ENCODE data around the gene NEURL2. TPM values are rescaled to one million over a fixed set of nuclear protein-coding genes. Genes with fewer than 3 reads are reported as not detected.

The NEURL2 gene
- total and polyA plus RNA-seq, 2 experiments from 2014 or later: 4.6 to 10.9 TPM

GRCh38 chr20:45938727-45939438 lies 47.9 kb upstream of the NEURL2 start:
- H3F3A ChIP-seq (replicated peaks; ENCODE audit: low read depth): peaks cover 23% of the 10 kb centered on the region; the same call in 1 of the 2 replicates
- peaks cover 25% of the 10 kb centered on the region; the same call in 1 of the 2 replicates for H3K4me1 ChIP-seq (ENCODE audit: insufficient read depth)
- peak overlapping the region; percentile 43 for H3K4me3 Mint-ChIP-seq
- H3K79me2 ChIP-seq (replicated peaks; ENCODE audit: insufficient read depth): peaks cover 21% of the 10 kb centered on the region
- H3K27me3 Mint-ChIP-seq (ENCODE audit: insufficient read depth, low read depth, poor library complexity): peaks cover 6% of the 10 kb centered on the region
- H3K4me3 ChIP-seq: peak overlapping the region; percentile 28
- H4K20me1 ChIP-seq (replicated peaks; ENCODE audit: insufficient read depth): no peaks in the 10 kb centered on the region; the same call in 1 of the 2 replicates
- H3K36me3 Mint-ChIP-seq (ENCODE audit: low read depth): peaks cover 44% of the 10 kb centered on the region
- ATAC-seq (peak; percentile 50), DNase-seq (ENCODE audit: low spot score) (peak; percentile 81)
- TF ChIP-seq NANOG (IDR thresholded peaks at IDR 0.05; ENCODE audit: borderline replicate concordance): no peak
- peak; percentile 47; the same call in 1 of the 2 replicates for TF ChIP-seq POLR2AphosphoS5 (IDR thresholded peaks at IDR 0.05; ENCODE audit: low read depth)
- no peak for TF ChIP-seq REST (IDR thresholded peaks at IDR 0.05; ENCODE audit: unreplicated experiment)
- no peak for TF ChIP-seq ZNF114 (CRISPR knock-in tag; IDR thresholded peaks at IDR 0.05)
- TF ChIP-seq STAT1 (IDR thresholded peaks at IDR 0.05; ENCODE audit: unreplicated experiment): no peak
- TF ChIP-seq EZH2phosphoT487 (IDR thresholded peaks at IDR 0.05; ENCODE audit: unreplicated experiment): no peak
- no peak for TF ChIP-seq ZNF331 (CRISPR knock-in tag; IDR thresholded peaks at IDR 0.05; ENCODE audit: low read depth)
- TF ChIP-seq, protein P1, sequence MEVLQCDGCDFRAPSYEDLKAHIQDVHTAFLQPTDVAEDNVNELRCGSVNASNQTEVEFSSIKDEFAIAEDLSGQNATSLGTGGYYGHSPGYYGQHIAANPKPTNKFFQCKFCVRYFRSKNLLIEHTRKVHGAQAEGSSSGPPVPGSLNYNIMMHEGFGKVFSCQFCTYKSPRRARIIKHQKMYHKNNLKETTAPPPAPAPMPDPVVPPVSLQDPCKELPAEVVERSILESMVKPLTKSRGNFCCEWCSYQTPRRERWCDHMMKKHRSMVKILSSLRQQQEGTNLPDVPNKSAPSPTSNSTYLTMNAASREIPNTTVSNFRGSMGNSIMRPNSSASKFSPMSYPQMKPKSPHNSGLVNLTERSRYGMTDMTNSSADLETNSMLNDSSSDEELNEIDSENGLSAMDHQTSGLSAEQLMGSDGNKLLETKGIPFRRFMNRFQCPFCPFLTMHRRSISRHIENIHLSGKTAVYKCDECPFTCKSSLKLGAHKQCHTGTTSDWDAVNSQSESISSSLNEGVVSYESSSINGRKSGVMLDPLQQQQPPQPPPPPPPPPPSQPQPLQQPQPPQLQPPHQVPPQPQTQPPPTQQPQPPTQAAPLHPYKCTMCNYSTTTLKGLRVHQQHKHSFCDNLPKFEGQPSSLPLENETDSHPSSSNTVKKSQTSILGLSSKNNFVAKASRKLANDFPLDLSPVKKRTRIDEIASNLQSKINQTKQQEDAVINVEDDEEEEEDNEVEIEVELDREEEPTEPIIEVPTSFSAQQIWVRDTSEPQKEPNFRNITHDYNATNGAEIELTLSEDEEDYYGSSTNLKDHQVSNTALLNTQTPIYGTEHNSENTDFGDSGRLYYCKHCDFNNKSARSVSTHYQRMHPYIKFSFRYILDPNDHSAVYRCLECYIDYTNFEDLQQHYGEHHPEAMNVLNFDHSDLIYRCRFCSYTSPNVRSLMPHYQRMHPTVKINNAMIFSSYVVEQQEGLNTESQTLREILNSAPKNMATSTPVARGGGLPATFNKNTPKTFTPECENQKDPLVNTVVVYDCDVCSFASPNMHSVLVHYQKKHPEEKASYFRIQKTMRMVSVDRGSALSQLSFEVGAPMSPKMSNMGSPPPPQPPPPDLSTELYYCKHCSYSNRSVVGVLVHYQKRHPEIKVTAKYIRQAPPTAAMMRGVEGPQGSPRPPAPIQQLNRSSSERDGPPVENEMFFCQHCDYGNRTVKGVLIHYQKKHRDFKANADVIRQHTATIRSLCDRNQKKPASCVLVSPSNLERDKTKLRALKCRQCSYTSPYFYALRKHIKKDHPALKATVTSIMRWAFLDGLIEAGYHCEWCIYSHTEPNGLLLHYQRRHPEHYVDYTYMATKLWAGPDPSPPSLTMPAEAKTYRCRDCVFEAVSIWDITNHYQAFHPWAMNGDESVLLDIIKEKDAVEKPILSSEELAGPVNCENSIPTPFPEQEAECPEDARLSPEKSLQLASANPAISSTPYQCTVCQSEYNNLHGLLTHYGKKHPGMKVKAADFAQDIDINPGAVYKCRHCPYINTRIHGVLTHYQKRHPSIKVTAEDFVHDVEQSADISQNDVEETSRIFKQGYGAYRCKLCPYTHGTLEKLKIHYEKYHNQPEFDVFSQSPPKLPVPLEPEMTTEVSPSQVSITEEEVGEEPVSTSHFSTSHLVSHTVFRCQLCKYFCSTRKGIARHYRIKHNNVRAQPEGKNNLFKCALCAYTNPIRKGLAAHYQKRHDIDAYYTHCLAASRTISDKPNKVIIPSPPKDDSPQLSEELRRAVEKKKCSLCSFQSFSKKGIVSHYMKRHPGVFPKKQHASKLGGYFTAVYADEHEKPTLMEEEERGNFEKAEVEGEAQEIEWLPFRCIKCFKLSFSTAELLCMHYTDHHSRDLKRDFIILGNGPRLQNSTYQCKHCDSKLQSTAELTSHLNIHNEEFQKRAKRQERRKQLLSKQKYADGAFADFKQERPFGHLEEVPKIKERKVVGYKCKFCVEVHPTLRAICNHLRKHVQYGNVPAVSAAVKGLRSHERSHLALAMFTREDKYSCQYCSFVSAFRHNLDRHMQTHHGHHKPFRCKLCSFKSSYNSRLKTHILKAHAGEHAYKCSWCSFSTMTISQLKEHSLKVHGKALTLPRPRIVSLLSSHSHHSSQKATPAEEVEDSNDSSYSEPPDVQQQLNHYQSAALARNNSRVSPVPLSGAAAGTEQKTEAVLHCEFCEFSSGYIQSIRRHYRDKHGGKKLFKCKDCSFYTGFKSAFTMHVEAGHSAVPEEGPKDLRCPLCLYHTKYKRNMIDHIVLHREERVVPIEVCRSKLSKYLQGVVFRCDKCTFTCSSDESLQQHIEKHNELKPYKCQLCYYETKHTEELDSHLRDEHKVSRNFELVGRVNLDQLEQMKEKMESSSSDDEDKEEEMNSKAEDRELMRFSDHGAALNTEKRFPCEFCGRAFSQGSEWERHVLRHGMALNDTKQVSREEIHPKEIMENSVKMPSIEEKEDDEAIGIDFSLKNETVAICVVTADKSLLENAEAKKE (CRISPR knock-in tag; IDR thresholded peaks at IDR 0.05): no peak
- no peak for TF ChIP-seq CTCF (conservative IDR thresholded peaks at IDR 0.05; ENCODE audit: low read depth in 2 of 2)
- H2AFZ ChIP-seq: no peak overlapping the region
- no peaks in the 10 kb centered on the region for H3K9me2 ChIP-seq (ENCODE audit: insufficient read depth)
- H3K9me3 Mint-ChIP-seq: peaks cover 3% of the 10 kb centered on the region; the same call in 1 of the 3 replicates
- no peaks in the 10 kb centered on the region for H3K27me3 ChIP-seq (ENCODE audit: insufficient read depth)
- H3K4me2 ChIP-seq: peak overlapping the region; percentile 71
- H3K4me1 Mint-ChIP-seq: peaks cover 26% of the 10 kb centered on the region
- peak overlapping the region; percentile 87 for H3K27ac Mint-ChIP-seq
- H3K27ac ChIP-seq (ENCODE audit: low read depth): peak overlapping the region; percentile 88
- peaks cover 21% of the 10 kb centered on the region for H3K36me3 ChIP-seq (ENCODE audit: insufficient read depth)

Measured in GM23338 (cell line).